HCT116 (cell line): ENCODE data around the gene VPS26B. TPM values are rescaled to one million over a fixed set of nuclear protein-coding genes. Genes with fewer than 3 reads are reported as not detected.

Experiments used
- ATAC-seq: fragments of 200-7000 bp; cut with Tn5 transposase; 2 replicates; pipeline ENCODE4 v1.9.1; 2020; ENCODE audit warnings: mild to moderate bottlenecking, moderate library complexity
- BruUV-seq: library from RNA; stranded (reverse); fragments of 400-500 nt; replicated peaks from 2 replicates; lab custom pipeline; 2021; lab: Mats Ljungman, UMichigan
- CTCF ChIA-PET: fragments of 300-600 bp; sonication (Branson Sonifier 250); formaldehyde crosslinking; loops from one replicate; lab custom pipeline; 2021; ENCODE audit warnings: antibody characterized with exemption; lab: Charles Lee
- POLR2A ChIA-PET: fragments of 300-600, 350-600 bp; sonication (Branson Sonifier 250); formaldehyde crosslinking; loops from one replicate; lab custom pipeline; 2021; ENCODE audit warnings: antibody characterized with exemption; lab: Charles Lee
- RAD21 ChIA-PET, 2 experiments: fragments of 300-600 bp; sonication (Branson Sonifier 250); formaldehyde crosslinking; loops; one replicate each; lab custom pipeline; 2023; ENCODE audit warnings: low total read pairs in 2 of 2; ENCODE audit not compliant: uncharacterized antibody in 2 of 2, unreplicated experiment in 2 of 2, low non-redundant PET in 1 of 2; lab: Charles Lee
- DNase-seq: peaks from one replicate; pipeline ENCODE4 v3.0.0-alpha.2; 2010; ENCODE audit warnings: low read depth, low spot score
- H2AFZ ChIP-seq: fragments of 200-600 bp; shearing (Covaris generic), sonication (generic); 2 replicates; pipeline ENCODE4 v1.6.1; 2017; ENCODE audit warnings: low read depth, mixed run types, mixed read lengths, antibody characterized with exemption, low read length; ENCODE audit not compliant: poor library complexity, severe bottlenecking
- H3K27ac ChIP-seq: 2 replicates; pipeline ENCODE4 v1.5.1; 2012; ENCODE audit warnings: low read depth, low read length
- H3K27me3 ChIP-seq: fragments of 200-600 bp; sonication (generic); 2 replicates; pipeline ENCODE4 v1.6.1; 2016; ENCODE audit warnings: mixed run types, low read length, mixed read lengths; ENCODE audit not compliant: insufficient read depth
- H3K36me3 ChIP-seq, 2 experiments: fragments of 200-500 bp in 1 of 2; fragments of 200-600 bp in 1 of 2; sonication (Bioruptor generic) in 1 of 2; sonication (generic) in 1 of 2; 2 replicates each; pipeline versions ENCODE4 v1.5.1 to v1.6.1; 2014 to 2016; ENCODE audit warnings: low read length in 2 of 2, inconsistent platforms in 1 of 2, mixed read lengths in 1 of 2, mixed run types in 1 of 2; ENCODE audit not compliant: insufficient read depth in 2 of 2, control insufficient read depth in 1 of 2
- H3K4me1 ChIP-seq, 2 experiments: fragments of 200-600 bp in 1 of 2; sonication (generic) in 1 of 2; 2 replicates each; pipeline versions ENCODE4 v1.5.1 to v1.6.1; 2012 to 2017; ENCODE audit warnings: low read length in 2 of 2, inconsistent platforms in 1 of 2, mild to moderate bottlenecking in 1 of 2, mixed read lengths in 1 of 2, mixed run types in 1 of 2, moderate library complexity in 1 of 2; ENCODE audit not compliant: insufficient read depth in 2 of 2, control insufficient read depth in 1 of 2
- H3K4me2 ChIP-seq: fragments of 200-600 bp; sonication (generic); 2 replicates; pipeline ENCODE4 v1.6.1; 2017; ENCODE audit warnings: mixed run types, low read length, mixed read lengths
- H3K4me3 ChIP-seq, 2 experiments: fragments of 200-600 bp in 1 of 2; sonication (generic) in 1 of 2; replicated peaks in 1 of 2; 2 replicates each; pipeline ENCODE4 v1.5.1; 2011 to 2016; ENCODE audit warnings: low read length in 2 of 2, control low read depth in 1 of 2, low read depth in 1 of 2, mild to moderate bottlenecking in 1 of 2, mixed read lengths in 1 of 2, mixed run types in 1 of 2
- H3K79me2 ChIP-seq: fragments of 200-600 bp; sonication (generic); 2 replicates; pipeline ENCODE4 v1.6.1; 2017; ENCODE audit warnings: mild to moderate bottlenecking, mixed run types, low read length, moderate library complexity, mixed read lengths; ENCODE audit not compliant: insufficient read depth
- H3K9ac ChIP-seq: fragments of 200-600 bp; sonication (generic); 2 replicates; pipeline ENCODE4 v1.6.1; 2016; ENCODE audit warnings: low read length, mixed read lengths
- H3K9me2 ChIP-seq: fragments of 200-600 bp; sonication (generic), shearing (Covaris generic); 2 replicates; pipeline ENCODE4 v1.6.1; 2017; ENCODE audit warnings: mixed run types, mild to moderate bottlenecking, moderate library complexity; ENCODE audit not compliant: insufficient read depth
- H3K9me3 ChIP-seq, 2 experiments: fragments of 200-500 bp in 1 of 2; fragments of 200-600 bp in 1 of 2; sonication (Bioruptor generic) in 1 of 2; sonication (generic) in 1 of 2; 2 replicates each; pipeline ENCODE4 v1.6.1; 2014 to 2017; ENCODE audit warnings: low read length in 2 of 2, mixed read lengths in 2 of 2, inconsistent platforms in 1 of 2, low read depth in 1 of 2, mild to moderate bottlenecking in 1 of 2, mixed run types in 1 of 2, moderate library complexity in 1 of 2; ENCODE audit not compliant: control insufficient read depth in 1 of 2, insufficient read depth in 1 of 2
- H4K20me1 ChIP-seq: fragments of 200-600 bp; sonication (generic), shearing (Covaris generic); 2 replicates; pipeline ENCODE4 v1.6.1; 2017; ENCODE audit warnings: mixed run types, mild to moderate bottlenecking, moderate library complexity; ENCODE audit not compliant: insufficient read depth
- EZH2 ChIP-seq: fragments of 200-600 bp; sonication (generic); IDR thresholded peaks from 2 replicates; pipeline ENCODE4 v1.6.1; 2017; ENCODE audit warnings: antibody characterized with exemption, mixed run types
- FOSL1 ChIP-seq: IDR thresholded peaks from 2 replicates; pipeline ENCODE4 v1.6.1; 2012; ENCODE audit warnings: low read depth
- RAD21 ChIP-seq: IDR thresholded peaks from 2 replicates; pipeline ENCODE4 v1.6.1; 2012; ENCODE audit warnings: low read depth, mild to moderate bottlenecking
- SP1 ChIP-seq: IDR thresholded peaks from 2 replicates; pipeline ENCODE4 v1.6.1; 2012; ENCODE audit warnings: low read depth
- SRF ChIP-seq: IDR thresholded peaks from 2 replicates; pipeline ENCODE4 v1.6.1; 2012; ENCODE audit warnings: low read depth
- TCF7L2 ChIP-seq: IDR thresholded peaks from 2 replicates; pipeline ENCODE4 v1.7.0; 2011; ENCODE audit warnings: borderline replicate concordance, inconsistent platforms; ENCODE audit not compliant: insufficient read depth, insufficient read length; ENCODE audit errors: extremely low read depth
- intact Hi-C: fragments of 100-400 bp; cut with micrococcal nuclease; formaldehyde crosslinking; loops from 2 replicates; pipeline ENCODE4 v1.10.0; 2022
- total RNA-seq: library from RNA; stranded (reverse); gene quantifications from one replicate; pipeline ENCODE4 v1.2.1, GENCODE V29; 2021; ENCODE audit not compliant: unreplicated experiment

The VPS26B gene
- total RNA-seq, 1 experiment from 2014 or later, result 26.6 TPM

- no peak overlapping the region for H3K27ac ChIP-seq
- H3K9me3 ChIP-seq, result no peaks in the 10 kb centered on the region
- CTCF ChIA-PET, result no interaction called here
- DNase-seq (no peak), ATAC-seq (peak; percentile 45)
- RAD21 ChIA-PET, result no interaction called here
- peaks cover 2 to 9% of the 10 kb centered on the region in 2 experiments; a peak in 2 of 4 replicates for H3K4me1 ChIP-seq
- no peaks in the 10 kb centered on the region for H3K27me3 ChIP-seq
- H4K20me1 ChIP-seq, result no peaks in the 10 kb centered on the region
- TF ChIP-seq SP1 (no peak), FOSL1 (no peak), TCF7L2 (no peak), RAD21 (no peak), SRF (no peak), EZH2 (no peak)
- H3K4me3 ChIP-seq, result peak overlapping the region; percentile 73 to 79
- intact Hi-C loops, result loop anchor here (2.0 to 10.0 kb wide), 3 partner anchors 28 to 328 kb away; partner anchors contain the start of gene VPS26B
- POLR2A ChIA-PET, result interaction anchor here (0.9 kb wide), 1 partner anchor 28 kb away, joined by 4 read pairs; the partner anchor contains the start of genes NCAPD3 and VPS26B
- H2AFZ ChIP-seq, result peak overlapping the region; percentile 72
- no peaks in the 10 kb centered on the region for H3K9me2 ChIP-seq
- H3K36me3 ChIP-seq, result peaks cover 5 to 6% of the 10 kb centered on the region in 2 experiments; a peak in 2 of 4 replicates
- H3K9ac ChIP-seq, result peak overlapping the region; percentile 59
- H3K79me2 ChIP-seq, result peaks cover 23% of the 10 kb centered on the region
- H3K4me2 ChIP-seq, result peak overlapping the region; percentile 87
- BruUV-seq, result TSS peak; percentile 67
Observed at GRCh38 chr11:134252346-134253187, 28.1 kb downstream of the VPS26B start.
